ENCODE data around the gene SSH2.

DNA sequence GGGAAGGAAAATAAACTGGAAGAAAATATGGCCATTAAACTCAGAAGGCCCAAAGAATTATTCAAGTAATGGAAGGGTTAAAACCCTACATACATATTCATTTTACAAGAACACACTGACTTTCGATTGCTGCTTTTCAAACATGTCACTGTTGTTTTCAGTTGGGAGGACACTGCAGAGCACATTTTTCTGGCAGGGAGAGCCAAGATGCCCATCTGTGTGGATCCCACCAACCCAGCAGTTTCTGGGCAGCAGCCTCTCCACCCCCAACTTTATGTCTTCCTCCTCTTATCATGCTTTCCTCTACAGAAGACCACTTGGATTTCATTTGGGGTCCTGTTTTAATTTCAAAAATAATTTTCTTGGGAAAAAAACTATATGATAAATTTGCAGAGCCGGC lies 300.2 kb downstream of the SSH2 start:
- TF ChIP-seq, protein P1, sequence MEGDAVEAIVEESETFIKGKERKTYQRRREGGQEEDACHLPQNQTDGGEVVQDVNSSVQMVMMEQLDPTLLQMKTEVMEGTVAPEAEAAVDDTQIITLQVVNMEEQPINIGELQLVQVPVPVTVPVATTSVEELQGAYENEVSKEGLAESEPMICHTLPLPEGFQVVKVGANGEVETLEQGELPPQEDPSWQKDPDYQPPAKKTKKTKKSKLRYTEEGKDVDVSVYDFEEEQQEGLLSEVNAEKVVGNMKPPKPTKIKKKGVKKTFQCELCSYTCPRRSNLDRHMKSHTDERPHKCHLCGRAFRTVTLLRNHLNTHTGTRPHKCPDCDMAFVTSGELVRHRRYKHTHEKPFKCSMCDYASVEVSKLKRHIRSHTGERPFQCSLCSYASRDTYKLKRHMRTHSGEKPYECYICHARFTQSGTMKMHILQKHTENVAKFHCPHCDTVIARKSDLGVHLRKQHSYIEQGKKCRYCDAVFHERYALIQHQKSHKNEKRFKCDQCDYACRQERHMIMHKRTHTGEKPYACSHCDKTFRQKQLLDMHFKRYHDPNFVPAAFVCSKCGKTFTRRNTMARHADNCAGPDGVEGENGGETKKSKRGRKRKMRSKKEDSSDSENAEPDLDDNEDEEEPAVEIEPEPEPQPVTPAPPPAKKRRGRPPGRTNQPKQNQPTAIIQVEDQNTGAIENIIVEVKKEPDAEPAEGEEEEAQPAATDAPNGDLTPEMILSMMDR (IDR thresholded peaks at IDR 0.05; ENCODE audit: poor library complexity), result no peak
- TF ChIP-seq EZH2 (IDR thresholded peaks at IDR 0.05; ENCODE audit: borderline replicate concordance) (no peak), EZH2phosphoT487 (IDR thresholded peaks at IDR 0.05; ENCODE audit: low read depth, severe bottlenecking, unreplicated experiment) (no peak)
